ENCODE measurements around the gene CBX5. TPM values are rescaled to one million over a fixed set of nuclear protein-coding genes. Genes with fewer than 3 reads are reported as not detected.
A peak's percentile ranks its signal among the peaks of the same experiment; 100 is the strongest.

Gene CBX5
- total and polyA plus RNA-seq, 9 of the 15 experiments (the other 6 are each of a cell fraction or from before 2014, with no cell fraction given) = 32.6 to 102 (median 59.2) TPM

GRCh38 chr12:54279632-54280467 is at the start of gene CBX5 (continued):
- no peak for TF ChIP-seq CHD7 (IDR thresholded peaks at IDR 0.05; ENCODE audit: low read depth, low read length)
- no peak for TF ChIP-seq MTF1 (CRISPR knock-in tag; IDR thresholded peaks at IDR 0.05; ENCODE audit: borderline replicate concordance)
- 0 out of 2 replicates have a peak, but pooled peaks have one; percentile 11 for TF ChIP-seq TRIM25 (IDR thresholded peaks at IDR 0.05; ENCODE audit: borderline replicate concordance)
- TF ChIP-seq ZFP91 (CRISPR knock-in tag; IDR thresholded peaks at IDR 0.05) = no peak
- no peak; the same call in 1 of the 2 replicates for TF ChIP-seq NKRF (IDR thresholded peaks at IDR 0.05; ENCODE audit: borderline replicate concordance)
- no peak for TF ChIP-seq FUS (optimal IDR thresholded peaks at IDR 0.05; ENCODE audit: low read depth, low read length)
- no peak for TF ChIP-seq NR3C1 (CRISPR knock-in tag; IDR thresholded peaks at IDR 0.05)
- no peak for TF ChIP-seq ELF2 (CRISPR knock-in tag; IDR thresholded peaks at IDR 0.05)
- TF ChIP-seq ZNF561 (CRISPR knock-in tag; conservative IDR thresholded peaks at IDR 0.05) = no peak
